C4-2B (cell line): ENCODE measurements around the gene HSF2BP.
"Not testable (repeated sequence)": the region's sequence is repeated elsewhere in the genome, so short reads cannot be mapped to it uniquely, and the experiment has no call there.

ENCODE experiments used
- H3K27ac ChIP-seq: fragments of 450-650 bp; 2 replicates; pipeline ENCODE4 v1.5.1; 2017
- ZFX ChIP-seq: fragments of 450-650 bp; IDR thresholded peaks from 2 replicates; pipeline ENCODE4 v1.6.1; 2017
- TF ChIP-seq, protein P1 (sequence below): fragments of 450-650 bp; conservative IDR thresholded peaks from 2 replicates; pipeline ENCODE4 v1.5.1; 2017; ENCODE audit warnings: mild to moderate bottlenecking

Gene HSF2BP

DNA sequence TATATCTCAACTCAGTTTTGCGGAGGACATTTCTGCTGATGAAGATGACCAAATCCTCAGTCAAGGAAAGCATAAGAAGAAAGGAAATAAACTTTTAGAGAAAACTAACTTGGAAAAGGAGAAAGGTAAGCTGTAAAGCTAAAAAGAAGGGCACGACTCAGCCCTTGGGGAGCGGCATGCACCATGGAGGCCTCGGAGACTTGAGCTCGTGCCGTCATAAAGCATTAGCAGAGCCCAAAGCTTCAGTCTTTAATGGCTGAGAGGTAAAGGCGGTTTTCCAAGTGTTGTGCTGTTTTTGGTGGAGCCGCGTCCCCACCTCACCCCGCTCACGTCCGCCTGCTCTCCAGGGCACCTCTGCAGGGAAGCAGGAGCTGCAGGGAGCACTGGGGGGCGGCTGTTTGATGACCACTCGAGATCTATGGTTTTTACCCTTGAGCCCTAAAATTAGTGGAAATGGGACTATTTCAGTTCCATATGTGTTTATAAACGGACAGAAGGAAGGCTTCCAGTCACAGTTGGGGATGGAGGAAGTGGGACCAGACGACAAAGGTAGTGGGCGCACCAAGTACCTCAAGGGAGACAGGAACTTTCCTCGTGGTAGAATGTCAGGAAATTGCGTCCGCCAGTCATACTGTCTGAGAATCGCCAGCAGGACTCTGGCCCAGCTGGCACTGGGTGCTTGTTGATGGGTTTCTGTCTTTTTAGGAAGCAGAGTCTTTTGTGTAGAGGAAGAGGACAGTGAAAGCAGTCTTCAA is 27.7 kb upstream of the HSF2BP start:
- H3K27ac ChIP-seq = no peak overlapping the region
- TF ChIP-seq ZFX = no peak
- TF ChIP-seq, protein P1, sequence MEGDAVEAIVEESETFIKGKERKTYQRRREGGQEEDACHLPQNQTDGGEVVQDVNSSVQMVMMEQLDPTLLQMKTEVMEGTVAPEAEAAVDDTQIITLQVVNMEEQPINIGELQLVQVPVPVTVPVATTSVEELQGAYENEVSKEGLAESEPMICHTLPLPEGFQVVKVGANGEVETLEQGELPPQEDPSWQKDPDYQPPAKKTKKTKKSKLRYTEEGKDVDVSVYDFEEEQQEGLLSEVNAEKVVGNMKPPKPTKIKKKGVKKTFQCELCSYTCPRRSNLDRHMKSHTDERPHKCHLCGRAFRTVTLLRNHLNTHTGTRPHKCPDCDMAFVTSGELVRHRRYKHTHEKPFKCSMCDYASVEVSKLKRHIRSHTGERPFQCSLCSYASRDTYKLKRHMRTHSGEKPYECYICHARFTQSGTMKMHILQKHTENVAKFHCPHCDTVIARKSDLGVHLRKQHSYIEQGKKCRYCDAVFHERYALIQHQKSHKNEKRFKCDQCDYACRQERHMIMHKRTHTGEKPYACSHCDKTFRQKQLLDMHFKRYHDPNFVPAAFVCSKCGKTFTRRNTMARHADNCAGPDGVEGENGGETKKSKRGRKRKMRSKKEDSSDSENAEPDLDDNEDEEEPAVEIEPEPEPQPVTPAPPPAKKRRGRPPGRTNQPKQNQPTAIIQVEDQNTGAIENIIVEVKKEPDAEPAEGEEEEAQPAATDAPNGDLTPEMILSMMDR = no peak

DNA sequence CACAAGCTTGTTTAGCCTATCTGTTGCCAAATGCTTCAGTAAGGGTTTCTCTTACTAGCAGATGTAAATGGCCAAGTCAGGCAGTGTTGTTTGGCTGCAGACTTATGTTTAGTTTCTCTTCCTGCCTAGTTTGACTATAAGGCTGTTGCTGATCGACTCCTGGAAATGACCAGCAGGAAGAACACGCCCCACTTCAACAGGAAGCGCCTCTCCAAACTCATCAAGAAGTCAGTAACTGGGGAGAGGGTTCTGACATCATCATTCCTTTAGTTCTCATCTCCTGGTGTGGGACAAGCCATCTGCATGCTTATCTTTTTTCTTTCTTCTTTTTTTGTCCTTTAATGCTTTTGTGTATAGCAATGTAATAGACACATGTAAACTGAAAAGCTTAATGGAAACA is 25.1 kb upstream of the HSF2BP start:
- no peak overlapping the region for H3K27ac ChIP-seq
- no peak for TF ChIP-seq ZFX
- TF ChIP-seq, protein P1 = no peak

DNA sequence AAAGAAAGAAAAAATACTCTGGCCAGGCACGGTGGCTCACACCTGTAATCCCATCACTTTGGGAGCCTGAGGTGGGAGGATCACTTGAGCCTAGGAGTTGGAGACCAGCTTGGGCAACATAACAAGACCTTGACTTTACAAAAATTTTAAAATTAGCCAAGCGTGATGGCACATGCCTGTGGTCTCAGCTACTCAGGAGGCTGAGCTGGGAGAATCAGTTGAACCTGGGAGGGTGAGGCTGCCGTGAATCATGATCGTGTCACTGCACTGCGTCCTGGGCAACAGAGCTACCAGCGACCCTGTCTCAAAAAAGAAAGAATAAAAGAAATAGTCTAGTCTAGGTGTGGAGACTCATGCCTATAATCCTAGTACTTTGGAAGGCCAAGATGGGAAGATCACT is 22.4 kb upstream of the HSF2BP start:
- no peak overlapping the region for H3K27ac ChIP-seq
- TF ChIP-seq ZFX = no peak
- TF ChIP-seq, protein P1 = no peak

DNA sequence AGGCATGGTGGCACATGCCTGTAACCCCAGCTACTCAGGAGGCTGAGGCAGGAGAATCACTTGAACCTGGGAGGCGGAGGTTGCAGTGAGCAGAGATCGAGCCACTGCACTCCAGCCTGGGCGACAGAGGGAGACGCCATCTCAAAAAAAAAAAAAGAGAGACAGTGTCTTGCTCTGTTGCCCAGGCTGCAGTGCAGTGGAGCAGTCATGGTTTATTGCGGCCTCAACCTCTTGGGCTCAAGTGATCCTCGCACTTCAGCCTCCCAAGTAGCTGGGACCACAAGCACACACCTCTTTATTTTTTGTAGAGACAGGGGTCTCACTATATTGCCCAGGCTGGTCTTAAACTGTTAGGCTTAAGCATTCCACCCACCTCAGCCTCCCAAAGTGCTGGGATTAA is 21.1 kb upstream of the HSF2BP start:
- not testable (repeated sequence) for H3K27ac ChIP-seq

DNA sequence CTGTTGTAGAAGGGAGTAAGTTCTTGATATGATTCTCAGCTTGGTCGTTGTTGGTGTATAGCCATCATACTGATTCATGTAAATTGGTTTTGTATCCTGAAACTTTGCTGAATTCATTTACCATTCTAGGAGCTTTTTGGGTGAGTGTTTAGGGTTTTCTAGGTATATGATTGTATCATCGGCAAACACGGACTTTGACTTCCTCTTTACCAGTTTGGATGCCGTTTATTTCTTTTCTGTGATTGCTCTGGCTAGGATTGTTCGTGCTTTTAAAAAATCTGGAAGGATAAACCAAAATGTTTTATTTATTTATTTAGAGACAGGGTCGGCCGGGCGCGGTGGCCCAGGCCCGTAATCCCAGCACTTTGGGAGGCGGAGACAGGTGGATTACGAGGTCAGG is 20.7 kb upstream of the HSF2BP start:
- TF ChIP-seq, protein P1 = no peak
- no peak for TF ChIP-seq ZFX
- no peak overlapping the region for H3K27ac ChIP-seq

DNA sequence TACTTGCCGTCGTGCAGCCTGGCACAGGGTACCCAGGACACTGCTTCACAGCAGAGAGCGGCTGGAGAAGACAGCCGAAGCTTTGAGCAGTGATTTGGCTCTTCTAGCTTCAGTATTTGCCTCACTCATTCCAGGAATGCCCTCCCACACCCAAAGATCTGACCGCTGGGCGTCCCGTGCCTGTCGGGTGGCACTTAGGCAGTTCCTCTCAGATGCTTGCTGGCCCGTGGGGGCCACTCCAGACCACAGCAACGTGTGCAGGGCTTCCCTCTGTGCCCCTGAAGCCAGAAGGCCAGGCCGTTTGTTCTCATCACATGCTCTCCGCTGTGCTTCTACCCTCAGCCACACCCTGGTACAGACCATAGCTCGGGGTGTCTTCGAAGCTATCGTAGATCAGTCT is 17.1 kb upstream of the HSF2BP start:
- TF ChIP-seq ZFX = no peak
- TF ChIP-seq, protein P1 = no peak
- no peak overlapping the region for H3K27ac ChIP-seq

DNA sequence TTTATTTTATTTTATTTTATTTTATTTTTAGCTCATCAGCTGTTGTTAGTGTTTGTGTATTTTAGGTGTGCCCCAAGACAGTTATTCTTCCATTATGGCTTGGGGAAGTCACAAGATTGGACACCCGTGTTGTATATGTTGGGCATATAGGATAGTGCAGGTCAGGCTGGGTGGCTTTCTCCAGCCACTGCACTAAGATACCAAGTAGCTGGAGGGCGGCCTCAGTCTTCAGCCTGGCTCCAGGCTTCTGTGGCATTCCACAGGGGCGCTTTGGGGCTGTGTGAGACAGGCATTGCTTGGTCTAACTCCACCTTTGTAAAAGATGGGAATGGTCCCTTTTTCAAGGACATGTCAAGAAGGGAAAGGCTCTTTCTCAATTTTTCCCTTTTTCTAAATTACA is 16.6 kb upstream of the HSF2BP start:
- no peak overlapping the region for H3K27ac ChIP-seq
- TF ChIP-seq ZFX = no peak
- TF ChIP-seq, protein P1 = no peak
